GM08714 (cell line): ENCODE data around the gene CAMKK2.
"Not testable (repeated sequence)": the region's sequence is repeated elsewhere in the genome, so short reads cannot be mapped to it uniquely, and the experiment has no call there.

Experiments used
- H3K4me3 ChIP-seq: fragments of 200-500 bp; sonication (Bioruptor generic); 2 replicates; pipeline ENCODE4 v1.5.1; 2014; ENCODE audit warnings: mild to moderate bottlenecking, low read length, inconsistent platforms
- ZNF274 ChIP-seq: IDR thresholded peaks from 2 replicates; pipeline ENCODE4 v1.6.1; 2012; ENCODE audit warnings: mild to moderate bottlenecking, low read depth, low read length

Gene CAMKK2

DNA sequence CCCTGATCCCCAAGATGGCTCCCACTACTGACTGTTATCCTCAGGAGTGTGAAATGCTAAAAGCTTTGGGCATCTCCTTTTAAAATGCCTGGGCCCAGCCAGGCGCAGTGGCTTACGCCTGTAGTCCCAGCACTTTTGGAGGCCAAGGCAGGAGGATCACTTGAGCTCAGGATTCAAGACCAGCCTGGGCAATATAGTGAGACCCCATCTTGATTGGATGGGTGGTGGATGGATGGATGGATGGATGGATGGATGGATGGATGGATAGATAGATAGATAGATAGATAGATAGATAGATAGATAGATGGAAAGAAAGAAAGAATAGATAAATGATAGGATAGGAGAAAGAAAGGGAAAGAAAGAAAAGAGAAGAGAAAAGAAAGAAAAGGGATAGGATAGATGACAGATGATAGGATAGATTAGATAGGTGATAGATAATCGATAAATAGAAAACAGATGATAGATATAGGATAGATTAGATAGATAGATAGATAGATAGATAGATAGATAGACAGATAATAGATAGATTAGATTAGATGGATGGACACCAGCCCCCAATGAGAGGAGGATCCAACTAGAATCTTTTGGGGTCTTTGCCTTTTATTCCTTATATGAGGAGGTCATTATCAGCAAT lies 77.0 kb downstream of the CAMKK2 start:
- no peak for TF ChIP-seq ZNF274
- no peak overlapping the region for H3K4me3 ChIP-seq

- H3K4me3 ChIP-seq = no peak overlapping the region
- no peak for TF ChIP-seq ZNF274
These were observed 77.7 kb downstream of the CAMKK2 start for GRCh38 chr12:121218588-121219352.

- TF ChIP-seq ZNF274 = no peak
- no peak overlapping the region for H3K4me3 ChIP-seq
These were observed 78.7 kb downstream of the CAMKK2 start for GRCh38 chr12:121217761-121218160.

- TF ChIP-seq ZNF274 = no peak
- no peak overlapping the region for H3K4me3 ChIP-seq
These were observed 79.4 kb downstream of the CAMKK2 start for GRCh38 chr12:121217063-121217462.

GRCh38 chr12:121216102-121216501 lies 80.4 kb downstream of the CAMKK2 start:
- H3K4me3 ChIP-seq = no peak overlapping the region
- no peak for TF ChIP-seq ZNF274

- no peak overlapping the region for H3K4me3 ChIP-seq
- TF ChIP-seq ZNF274 = no peak
These were observed 81.4 kb downstream of the CAMKK2 start for GRCh38 chr12:121214855-121215745.

GRCh38 chr12:121214166-121214777 lies 82.2 kb downstream of the CAMKK2 start:
- no peak overlapping the region for H3K4me3 ChIP-seq
- no peak for TF ChIP-seq ZNF274

GRCh38 chr12:121212875-121213274 lies 83.6 kb downstream of the CAMKK2 start:
- TF ChIP-seq ZNF274 = no peak
- no peak overlapping the region for H3K4me3 ChIP-seq

DNA sequence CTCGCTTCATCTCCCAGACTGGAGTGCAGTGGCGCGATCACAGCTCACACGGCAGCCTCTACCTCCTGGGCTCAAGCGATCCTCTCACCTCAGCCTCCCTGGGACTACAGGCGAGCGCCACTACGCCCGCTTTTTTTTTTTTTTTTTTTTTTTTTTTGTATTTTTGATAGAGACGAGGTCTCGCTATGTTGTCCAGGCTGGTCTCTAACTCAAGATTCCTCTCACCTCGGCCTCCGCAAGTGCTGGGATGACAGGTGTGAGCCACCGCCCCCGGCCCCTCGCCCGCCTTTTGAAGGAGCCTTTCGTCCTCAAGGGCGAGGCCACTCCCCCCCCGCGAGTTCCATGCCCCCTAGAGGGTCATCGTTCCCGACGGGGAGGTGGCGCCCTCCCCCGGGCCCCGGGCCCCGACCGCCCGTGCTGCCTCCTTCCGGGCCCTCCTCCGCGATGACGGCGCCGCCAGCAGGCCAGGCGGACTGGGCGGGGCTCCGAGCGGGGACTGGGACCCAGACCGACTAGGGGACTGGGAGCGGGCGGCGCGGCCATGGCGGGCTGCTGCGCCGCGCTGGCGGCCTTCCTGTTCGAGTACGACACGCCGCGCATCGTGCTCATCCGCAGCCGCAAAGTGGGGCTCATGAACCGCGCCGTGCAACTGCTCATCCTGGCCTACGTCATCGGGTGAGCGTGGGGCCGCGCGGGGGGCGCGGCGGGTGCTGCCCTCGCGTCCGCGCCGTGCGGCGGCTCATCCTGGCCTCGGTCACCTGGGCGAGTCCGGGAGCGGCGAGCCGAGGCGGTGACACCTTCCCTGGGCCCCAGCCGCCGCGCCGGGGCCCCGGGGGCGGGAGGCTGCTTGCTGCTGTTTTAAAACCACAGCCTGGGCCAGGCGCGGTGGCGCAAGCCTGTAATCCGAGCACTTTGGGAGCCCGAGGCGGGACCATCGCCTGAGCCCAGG lies 86.6 kb downstream of the CAMKK2 start, which contains the start of gene P2RX4:
P2RX4 (plus strand) TSS at position 506 of the 949 bp plus-strand sequence; CDS start at position 542, 36 bp downstream.
- peak within 1 kb of the TSS; percentile 69 for H3K4me3 ChIP-seq
- TF ChIP-seq ZNF274 = no peak

DNA sequence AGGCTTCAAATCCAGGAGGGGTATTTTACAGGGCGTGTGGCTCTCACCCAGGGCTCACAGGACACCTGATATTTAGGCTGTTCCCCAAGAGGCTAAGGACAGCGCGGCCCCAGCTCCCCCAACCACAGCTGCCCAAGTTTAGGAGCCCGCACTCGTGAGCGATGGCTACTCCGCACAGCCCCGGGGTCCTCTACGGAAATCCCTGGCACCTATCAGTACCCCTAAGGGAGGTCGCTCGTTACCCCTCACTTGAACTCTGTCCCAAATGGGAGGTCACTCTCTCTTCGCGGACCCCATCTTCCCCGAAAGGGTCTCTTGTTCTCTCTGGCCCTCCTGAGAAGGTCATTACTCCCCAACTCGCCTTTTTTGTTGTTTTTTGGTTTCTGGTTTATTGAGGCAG lies 87.3 kb downstream of the CAMKK2 start:
- no peak for TF ChIP-seq ZNF274
- peak overlapping the region; percentile 69; the same call in 1 of the 2 replicates for H3K4me3 ChIP-seq

- not testable (repeated sequence) for H3K4me3 ChIP-seq
These were observed 87.9 kb downstream of the CAMKK2 start for GRCh38 chr12:121208571-121208970.

GRCh38 chr12:121205491-121205890 lies 91.0 kb downstream of the CAMKK2 start:
- no peak for TF ChIP-seq ZNF274

DNA sequence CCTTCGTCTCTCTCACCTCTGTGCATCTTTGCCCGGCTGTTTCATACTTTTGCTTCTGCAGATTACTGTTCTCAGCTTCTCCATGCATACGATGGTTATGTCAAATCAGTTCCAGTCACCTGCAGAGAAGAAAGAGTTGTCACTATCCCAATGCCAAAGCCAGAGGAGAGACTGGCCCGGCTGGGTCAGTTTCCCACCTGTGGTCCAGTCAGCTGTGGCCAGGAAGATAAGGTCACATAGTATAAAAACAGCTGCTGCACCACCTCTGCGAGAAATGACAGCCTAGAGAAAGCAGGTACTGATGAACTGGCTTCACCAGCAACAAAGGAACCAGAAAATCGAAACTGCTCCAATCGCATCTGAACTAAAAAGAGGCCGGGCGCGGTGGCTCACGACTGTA lies 93.0 kb downstream of the CAMKK2 start:
- no peak overlapping the region for H3K4me3 ChIP-seq
- no peak for TF ChIP-seq ZNF274

More at GRCh38 chr12:121205491-121205890, 91.0 kb downstream of the CAMKK2 start:
- H3K4me3 ChIP-seq = no peak overlapping the region
